NCI-H2196 (cell line): Measurements from ENCODE around the gene PPP1R13B.
"Not testable (repeated sequence)": the region's sequence is repeated elsewhere in the genome, so short reads cannot be mapped to it uniquely, and the experiment has no call there.

Source experiments
- DNase-seq: peaks from one replicate; lab custom pipeline; 2025; ENCODE audit not compliant: unreplicated experiment; lab: John Stamatoyannopoulos, UW

PPP1R13B gene

GRCh38 chr14:103702497-103703432, 144.6 kb downstream of the PPP1R13B start:
- no peak for DNase-seq

- no peak for DNase-seq
Measured at GRCh38 chr14:103702095-103702494, 145.3 kb downstream of the PPP1R13B start.

- DNase-seq = no peak
Measured at GRCh38 chr14:103700753-103701490, 146.5 kb downstream of the PPP1R13B start.

- no peak for DNase-seq
Measured at GRCh38 chr14:103699901-103700752, 147.2 kb downstream of the PPP1R13B start.

GRCh38 chr14:103699261-103699661, 148.1 kb downstream of the PPP1R13B start:
- DNase-seq = no peak

GRCh38 chr14:103698380-103699260, 148.8 kb downstream of the PPP1R13B start:
- DNase-seq = peak; percentile 54

- no peak for DNase-seq
Measured at GRCh38 chr14:103697603-103698379, 149.6 kb downstream of the PPP1R13B start.

GRCh38 chr14:103697206-103697602, 150.2 kb downstream of the PPP1R13B start:
- DNase-seq = no peak

GRCh38 chr14:103696466-103697071, 150.8 kb downstream of the PPP1R13B start:
- DNase-seq = no peak

- DNase-seq = no peak
Measured at GRCh38 chr14:103696070-103696402, 151.3 kb downstream of the PPP1R13B start.

GRCh38 chr14:103695296-103696069, 151.9 kb downstream of the PPP1R13B start:
- DNase-seq = no peak

- DNase-seq = no peak
Measured at GRCh38 chr14:103694572-103695026, 152.8 kb downstream of the PPP1R13B start.

GRCh38 chr14:103693515-103693914, 153.9 kb downstream of the PPP1R13B start:
- no peak for DNase-seq

- DNase-seq = no peak
Measured at GRCh38 chr14:103692871-103693270, 154.5 kb downstream of the PPP1R13B start.

- no peak for DNase-seq
Measured at GRCh38 chr14:103692159-103692558, 155.2 kb downstream of the PPP1R13B start.

GRCh38 chr14:103691655-103692054, 155.7 kb downstream of the PPP1R13B start:
- not testable (repeated sequence) for DNase-seq

GRCh38 chr14:103690332-103690731, 157.0 kb downstream of the PPP1R13B start:
- DNase-seq = no peak
